GM12878 (cell line): ENCODE data around the gene CREBRF. TPM values are rescaled to one million over a fixed set of nuclear protein-coding genes. Genes with fewer than 3 reads are reported as not detected.
A peak's percentile ranks its signal among the peaks of the same experiment; 100 is the strongest.

Experiments used
- CHD1 ChIP-seq: IDR thresholded peaks from 2 replicates; pipeline ENCODE4 v1.6.1; 2012; ENCODE audit warnings: low read depth, low read length, improper control_type of control experiment
- EED ChIP-seq: sonication (generic); IDR thresholded peaks from 2 replicates; pipeline ENCODE4 v1.6.1; 2016; ENCODE audit warnings: antibody characterized with exemption, low read depth
- EGR1 ChIP-seq, 2 experiments: IDR thresholded peaks; 1 replicate in 1 of 2; 2 replicates in 1 of 2; pipeline ENCODE4 v1.6.1; 2011 to 2012; ENCODE audit warnings: low read depth in 2 of 2, low read length in 2 of 2, borderline replicate concordance in 1 of 2, mild to moderate bottlenecking in 1 of 2, moderate library complexity in 1 of 2
- ELK1 ChIP-seq: IDR thresholded peaks from 2 replicates; pipeline ENCODE4 v1.6.1; 2012; ENCODE audit warnings: low read depth, low read length, improper control_type of control experiment
- ESRRA ChIP-seq: IDR thresholded peaks from 2 replicates; pipeline ENCODE4 v1.6.1; 2012; ENCODE audit warnings: mild to moderate bottlenecking, low read length, improper control_type of control experiment
- GABPA ChIP-seq: IDR thresholded peaks from 2 replicates; pipeline ENCODE4 v1.6.1; 2014; ENCODE audit warnings: antibody characterized with exemption, low read depth, mild to moderate bottlenecking, inconsistent platforms
- JUND ChIP-seq: IDR thresholded peaks from 2 replicates; pipeline ENCODE4 v1.6.1; 2012; ENCODE audit warnings: low read depth, mild to moderate bottlenecking, low read length, improper control_type of control experiment, moderate library complexity
- KLF5 ChIP-seq: fragments of 450-650 bp; IDR thresholded peaks from 2 replicates; pipeline ENCODE4 v1.6.1; 2014; ENCODE audit warnings: mild to moderate bottlenecking; ENCODE audit not compliant: partially characterized antibody
- MEF2B ChIP-seq: fragments of 450-650 bp; IDR thresholded peaks from 2 replicates; pipeline ENCODE4 v1.6.1; 2018; ENCODE audit warnings: mild to moderate bottlenecking, moderate library complexity; ENCODE audit not compliant: partially characterized antibody, poor library complexity, severe bottlenecking
- MTA2 ChIP-seq: fragments of 450-650 bp; IDR thresholded peaks from 2 replicates; pipeline ENCODE4 v1.6.1; 2016; ENCODE audit warnings: low read depth, mild to moderate bottlenecking, moderate library complexity
- MXI1 ChIP-seq: fragments of 150-350 bp; IDR thresholded peaks from 2 replicates; pipeline ENCODE4 v1.6.1; 2011; ENCODE audit warnings: low read depth, mild to moderate bottlenecking, inconsistent platforms, low read length, improper control_type of control experiment
- NKRF ChIP-seq: fragments of 450-650 bp; conservative IDR thresholded peaks from 2 replicates; pipeline ENCODE4 v1.6.1; 2017; ENCODE audit warnings: mild to moderate bottlenecking, moderate library complexity
- RAD21 ChIP-seq: IDR thresholded peaks from 2 replicates; pipeline ENCODE4 v1.6.1; 2011; ENCODE audit warnings: mild to moderate bottlenecking, low read depth, low read length, moderate library complexity; ENCODE audit not compliant: insufficient read depth
- RCOR1 ChIP-seq: conservative IDR thresholded peaks from 2 replicates; pipeline ENCODE4 v1.6.1; 2012; ENCODE audit warnings: low read depth, low read length, improper control_type of control experiment
- REST ChIP-seq: IDR thresholded peaks from 2 replicates; pipeline ENCODE4 v1.6.1; 2012; ENCODE audit warnings: mild to moderate bottlenecking, low read depth, low read length
- SIX5 ChIP-seq: IDR thresholded peaks from 2 replicates; pipeline ENCODE4 v1.6.1; 2011; ENCODE audit warnings: mild to moderate bottlenecking, low read depth, low read length, moderate library complexity; ENCODE audit not compliant: severe bottlenecking
- SPI1 ChIP-seq: IDR thresholded peaks from 2 replicates; pipeline ENCODE4 v1.6.1; 2011; ENCODE audit warnings: low read depth, mild to moderate bottlenecking, low read length, moderate library complexity, borderline replicate concordance; ENCODE audit not compliant: insufficient read depth
- SUPT20H ChIP-seq: IDR thresholded peaks from 2 replicates; pipeline ENCODE4 v1.6.1; 2011; ENCODE audit warnings: low read depth, mild to moderate bottlenecking, low read length, moderate library complexity, borderline replicate concordance; ENCODE audit not compliant: control insufficient read depth
- TCF7 ChIP-seq: IDR thresholded peaks from 2 replicates; pipeline ENCODE4 v1.6.1; 2014; ENCODE audit warnings: antibody characterized with exemption, borderline replicate concordance
- ZBED1 ChIP-seq: IDR thresholded peaks from 2 replicates; pipeline ENCODE4 v1.6.1; 2016; ENCODE audit warnings: borderline replicate concordance
- ZNF24 ChIP-seq: fragments of 450-650 bp; IDR thresholded peaks from 2 replicates; pipeline ENCODE4 v1.6.1; 2017; ENCODE audit warnings: antibody characterized with exemption, mild to moderate bottlenecking
- polyA plus RNA-seq, 11 experiments: library from polyadenylated mRNA; depleted of rRNA in 4 of 11; unstranded in 6 of 11; stranded (reverse) in 5 of 11; fragments of >200 nt; fragmentation: Nextera tagmentation in 4 of 11; fragmentation: Illumina TruSeq in 1 of 11; extraction: Ambion mirVana in 4 of 11; extraction: Trizol in 1 of 11; gene quantifications; 1 replicate in 1 of 11; 2 replicates in 10 of 11; pipeline versions ENCODE4 v1.2.1 to v1.2.3, GENCODE V29; 2011 to 2016; ENCODE audit warnings: inconsistent platforms in 2 of 11, missing spikeins in 2 of 11, low read depth in 1 of 11
- total RNA-seq, 4 experiments: library from RNA; depleted of rRNA in 3 of 4; stranded (reverse); fragments of >200 nt in 3 of 4; fragmentation: Illumina TruSeq in 1 of 4; extraction: Trizol in 1 of 4; gene quantifications; 2 replicates each; pipeline versions ENCODE4 v1.2.1 to v1.2.3, GENCODE V29; 2013 to 2021

CREBRF gene
- total and polyA plus RNA-seq, 10 of the 15 experiments (the other 5 are each of a cell fraction or from before 2014, with no cell fraction given), result 1.2 to 12.7 (median 3.9) TPM

GRCh38 chr5:173144200-173145176 is 88.3 kb downstream of the CREBRF start, which contains the start of gene BNIP1 (continued):
- TF ChIP-seq NKRF, result peak; percentile 92
- TF ChIP-seq SUPT20H, result no peak
- TF ChIP-seq SIX5, result peak; percentile 59
- TF ChIP-seq ZNF24, result peak; percentile 83
- TF ChIP-seq ELK1, result no peak
- TF ChIP-seq EGR1 (IDR thresholded peaks at IDR 0.05; ENCODE audit: borderline replicate concordance in 1 of 2, low read depth in 2 of 2, low read length in 2 of 2), result no peak
- peak; percentile 89 for TF ChIP-seq MXI1
- no peak for TF ChIP-seq GABPA
- TF ChIP-seq EED, result peak; percentile 69; the same call in 1 of the 2 replicates
- peak; percentile 68; the same call in 1 of the 2 replicates for TF ChIP-seq MTA2
- peak; percentile 62 for TF ChIP-seq MEF2B
- TF ChIP-seq RCOR1, result 0 out of 2 replicates have a peak, but pooled peaks have one; percentile 61
- peak; percentile 74 for TF ChIP-seq KLF5
- peak; percentile 60 for TF ChIP-seq RAD21
- no peak for TF ChIP-seq ZBED1
- no peak for TF ChIP-seq CHD1
- TF ChIP-seq TCF7, result 0 out of 2 replicates have a peak, but pooled peaks have one; percentile 35
- no peak for TF ChIP-seq JUND
- TF ChIP-seq ESRRA, result no peak
- no peak for TF ChIP-seq SPI1
- TF ChIP-seq REST, result no peak
